ENCODE data around the gene CAMKV.

GRCh38 chr3:49841806-49842205, 27.9 kb downstream of the CAMKV start:
- TF ChIP-seq SMAD4 (CRISPR knock-in tag; IDR thresholded peaks at IDR 0.05), result no peak
- TF ChIP-seq CTCF (IDR thresholded peaks at IDR 0.05), result no peak
- TF ChIP-seq FOXK1 (CRISPR knock-in tag; IDR thresholded peaks at IDR 0.05), result no peak
- no peak for TF ChIP-seq ELF4 (CRISPR knock-in tag; IDR thresholded peaks at IDR 0.05; ENCODE audit: low read depth)
- TF ChIP-seq NR2C2 (CRISPR knock-in tag; IDR thresholded peaks at IDR 0.05), result no peak
- TF ChIP-seq KAT7 (CRISPR knock-in tag; IDR thresholded peaks at IDR 0.05; ENCODE audit: borderline replicate concordance), result no peak
- TF ChIP-seq FOXP4 (CRISPR knock-in tag; IDR thresholded peaks at IDR 0.05), result no peak
- no peak for TF ChIP-seq MAX (CRISPR knock-in tag; IDR thresholded peaks at IDR 0.05)
- no peak for TF ChIP-seq USF1 (CRISPR knock-in tag; IDR thresholded peaks at IDR 0.05)
- no peak for TF ChIP-seq JUN (CRISPR knock-in tag; IDR thresholded peaks at IDR 0.05)
- TF ChIP-seq IRF2 (CRISPR knock-in tag; IDR thresholded peaks at IDR 0.05; ENCODE audit: borderline replicate concordance, low read depth), result no peak
- TF ChIP-seq GTF2I (CRISPR knock-in tag; conservative IDR thresholded peaks at IDR 0.05), result no peak
- no peak for TF ChIP-seq TCF7 (CRISPR knock-in tag; IDR thresholded peaks at IDR 0.05; ENCODE audit: low read depth)
